Choroid plexus epithelial cell (primary cell): Measurements from ENCODE around the gene FAM163A.
A peak's percentile ranks its signal among the peaks of the same experiment; 100 is the strongest.
"Not testable (repeated sequence)": the region's sequence is repeated elsewhere in the genome, so short reads cannot be mapped to it uniquely, and the experiment has no call there.

Experiments used
- DNase-seq: peaks from one replicate; pipeline ENCODE4 v3.0.0-alpha.2; 2010; ENCODE audit warnings: low read depth
- H3K4me3 ChIP-seq: 2 replicates; pipeline ENCODE4 v1.5.1; 2011; ENCODE audit warnings: low read depth, mild to moderate bottlenecking, control low read depth, low read length, moderate library complexity
- CTCF ChIP-seq: conservative IDR thresholded peaks from 2 replicates; pipeline ENCODE4 v1.5.1; 2011; ENCODE audit warnings: low read depth, mild to moderate bottlenecking, control low read depth, inconsistent platforms, low read length, moderate library complexity

FAM163A gene

DNA sequence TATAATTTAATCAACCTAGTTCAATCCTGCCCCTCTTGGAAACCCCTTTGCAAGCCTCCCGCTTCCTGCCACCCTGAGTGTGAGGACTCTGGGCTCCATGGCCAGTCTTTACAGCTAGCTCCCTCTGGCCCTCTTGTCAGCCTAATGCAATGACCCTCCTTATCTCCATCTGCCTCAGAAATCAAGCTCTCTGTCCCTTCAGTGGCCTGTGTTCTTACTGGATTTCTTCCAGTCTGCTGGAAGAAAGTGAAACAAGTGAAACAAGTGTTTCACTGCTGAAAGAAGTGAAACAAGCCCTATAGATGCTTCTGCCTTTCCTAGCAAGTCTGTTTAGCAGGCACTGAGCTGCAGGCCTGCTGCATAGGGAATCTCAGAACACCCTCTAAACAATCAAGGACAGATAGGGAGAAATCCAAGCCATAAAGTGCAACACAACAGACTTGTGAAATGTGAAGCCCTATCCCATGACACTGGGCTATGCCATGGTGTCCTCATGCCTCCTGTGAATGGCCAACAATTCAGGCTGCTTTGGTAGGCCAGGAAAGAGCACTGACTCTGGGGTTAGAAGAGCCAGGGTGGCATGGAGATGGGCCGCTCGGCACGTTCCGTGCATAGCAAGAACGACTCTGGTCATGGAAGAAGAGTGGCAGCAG, 55.9 kb downstream of the FAM163A start:
- no peak for DNase-seq
- no peak for TF ChIP-seq CTCF
- H3K4me3 ChIP-seq = no peak overlapping the region

DNA sequence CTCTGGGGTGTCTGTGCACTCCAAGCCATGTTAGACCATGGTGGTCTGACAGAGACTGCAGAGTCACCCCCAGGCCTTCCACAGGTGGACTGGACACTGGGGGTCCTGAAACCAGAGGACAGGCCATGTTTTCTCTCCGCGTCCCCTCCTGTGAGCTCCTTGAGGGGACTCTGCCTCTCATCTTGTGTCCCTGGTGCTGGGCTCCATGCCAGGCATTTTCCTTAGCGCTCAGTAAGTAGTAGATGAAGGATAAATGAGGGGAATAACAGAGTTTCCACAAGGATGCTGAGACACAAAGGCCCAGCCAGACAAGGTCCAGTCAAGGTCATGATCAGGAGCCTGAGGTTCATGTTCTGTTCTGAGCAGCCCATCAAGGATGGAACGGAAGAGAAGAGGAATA, 57.4 kb downstream of the FAM163A start:
- DNase-seq = no peak
- TF ChIP-seq CTCF = no peak
- H3K4me3 ChIP-seq = no peak overlapping the region

GRCh38 chr1:179803104-179803503, 60.0 kb downstream of the FAM163A start:
- no peak overlapping the region for H3K4me3 ChIP-seq
- TF ChIP-seq CTCF = no peak
- no peak for DNase-seq

- no peak for DNase-seq
- no peak overlapping the region for H3K4me3 ChIP-seq
- no peak for TF ChIP-seq CTCF
These were observed 60.8 kb downstream of the FAM163A start for GRCh38 chr1:179803918-179804317.

DNA sequence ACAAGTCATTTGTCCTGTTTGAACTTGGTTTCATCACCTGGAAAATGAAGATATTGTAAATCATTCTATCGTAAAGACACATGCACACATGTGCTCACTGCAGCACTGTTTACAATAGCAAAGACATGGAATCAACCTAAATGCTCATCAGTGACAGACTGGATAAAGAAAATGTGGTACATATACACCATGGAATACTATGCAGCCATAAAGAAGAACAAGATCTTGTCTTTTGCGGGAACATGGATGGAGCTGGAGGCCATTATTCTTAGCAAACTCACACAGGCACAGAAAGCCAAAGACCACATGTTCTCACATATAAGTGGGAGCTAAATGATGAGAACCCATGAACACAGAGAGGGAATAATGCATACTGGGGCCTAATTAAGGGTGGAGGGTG, 61.3 kb downstream of the FAM163A start:
- not testable (repeated sequence) for DNase-seq, H3K4me3 ChIP-seq

DNA sequence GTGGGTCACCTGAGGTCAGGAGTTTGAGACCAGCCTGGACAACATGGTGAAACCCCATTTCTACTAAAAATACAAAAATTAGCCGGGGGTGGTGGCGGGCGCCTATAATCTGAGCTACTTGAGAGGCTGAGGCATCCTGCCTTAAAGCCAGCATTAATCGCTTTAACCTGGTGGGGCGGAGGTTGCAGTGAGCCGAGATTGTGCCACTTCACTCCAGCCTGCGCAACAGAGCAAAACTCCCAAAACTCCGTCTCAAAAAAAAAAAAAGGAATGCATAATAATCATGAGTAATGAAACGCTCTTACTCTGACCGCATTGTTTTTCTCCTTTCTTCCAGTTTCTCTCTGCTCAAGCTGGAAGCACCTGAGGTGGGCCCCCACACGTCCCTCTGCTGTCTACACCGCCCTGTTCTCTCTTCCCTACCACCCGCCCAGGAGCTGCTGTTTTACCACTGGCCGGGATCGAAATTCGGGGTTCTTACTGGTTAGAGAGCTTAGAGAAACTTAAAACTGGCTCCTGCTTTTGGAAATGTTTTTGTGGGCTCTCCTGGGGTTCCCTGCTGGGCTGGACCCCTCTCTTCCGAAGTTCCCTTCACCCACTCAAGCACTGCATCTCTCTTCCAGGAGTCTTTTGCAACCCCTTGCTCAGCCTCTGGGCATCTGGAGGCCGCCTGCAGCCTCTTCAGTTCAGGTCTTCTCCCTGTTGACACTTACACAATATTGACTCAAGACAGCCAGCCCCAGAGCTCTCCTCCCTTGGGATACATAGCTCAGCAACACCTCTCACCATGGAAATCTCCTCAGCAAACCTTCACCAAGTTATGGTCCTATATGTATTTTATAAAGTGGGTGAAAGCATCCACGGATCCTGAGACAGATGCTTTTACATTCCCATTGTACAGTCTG, 62.5 kb downstream of the FAM163A start:
- no peak overlapping the region for H3K4me3 ChIP-seq
- TF ChIP-seq CTCF = no peak
- peak; percentile 22 for DNase-seq

GRCh38 chr1:179806333-179806732, 63.2 kb downstream of the FAM163A start:
- H3K4me3 ChIP-seq = no peak overlapping the region
- no peak for TF ChIP-seq CTCF
- no peak for DNase-seq
